Measurements from ENCODE around the gene SETD3. TPM values are rescaled to one million over a fixed set of nuclear protein-coding genes. Genes with fewer than 3 reads are reported as not detected.
A peak's percentile ranks its signal among the peaks of the same experiment; 100 is the strongest.

SETD3 gene
- total RNA-seq, 4 donors from 2014 or later = 127 to 184 (median 162) TPM

DNA sequence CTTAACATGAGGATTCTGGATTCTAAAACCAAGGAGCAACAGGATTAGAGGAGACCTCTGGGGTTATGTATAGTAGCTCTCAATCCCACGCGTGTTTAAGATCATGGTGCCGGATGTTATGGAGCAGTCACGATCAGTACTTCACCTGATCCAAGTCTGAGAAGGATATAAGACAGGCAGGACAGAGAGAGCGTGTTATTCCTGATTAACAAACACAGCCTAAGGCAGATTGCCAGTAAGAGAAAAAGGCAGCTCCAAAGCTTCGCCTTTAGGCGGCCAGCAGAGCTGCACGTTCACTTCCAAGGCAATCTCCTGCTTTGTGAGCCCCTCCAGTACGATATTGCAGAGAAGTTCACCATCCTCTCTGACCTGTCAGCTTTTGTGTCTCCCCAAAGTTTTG lies 5.5 kb downstream of the SETD3 start:
- peaks cover 0 to 51% (median 18%) of the 10 kb centered on the region in 3 donors for H3K4me1 ChIP-seq
- H3K4me3 ChIP-seq = no peak overlapping the region
- no peaks in the 10 kb centered on the region for H3K9me3 ChIP-seq
- TF ChIP-seq POLR2A (IDR thresholded peaks at IDR 0.05) = no peak
- peak in 1 of 4 experiments; percentile 34 for TF ChIP-seq CTCF (IDR thresholded peaks at IDR 0.05)
- no peaks in the 10 kb centered on the region for H3K36me3 ChIP-seq
- H3K27me3 ChIP-seq = no peaks in the 10 kb centered on the region
- 12 to 36% methylated on average over 9 of the region's 9 CpGs for WGBS, 2 donors (ENCODE audit: low coverage in 1 of 2)
- no peak for ATAC-seq
- peak overlapping the region in 2 of 4 donors; percentile 10 to 20 for H3K27ac ChIP-seq

- 70 to 76% methylated on average over 2 to 3 of the region's 3 CpGs for WGBS, 2 donors (ENCODE audit: low coverage in 1 of 2)
- TF ChIP-seq POLR2A (IDR thresholded peaks at IDR 0.05) = no peak
- TF ChIP-seq CTCF (IDR thresholded peaks at IDR 0.05) = no peak
- TF ChIP-seq EP300 (IDR thresholded peaks at IDR 0.05) = no peak
- TF ChIP-seq POLR2AphosphoS5 (IDR thresholded peaks at IDR 0.05) = no peak
- Histone ChIP-seq H3K4me3 (no peak overlapping the region), H3K27me3 (no peaks in the 10 kb centered on the region), H3K27ac (no peak overlapping the region), H3K9me3 (no peaks in the 10 kb centered on the region), H3K36me3 (no peaks in the 10 kb centered on the region), H3K4me1 (peaks cover 0 to 53% (median 9%) of the 10 kb centered on the region in 3 donors)
- ATAC-seq = no peak
Observed at GRCh38 chr14:99473458-99473857, 7.2 kb downstream of the SETD3 start.

DNA sequence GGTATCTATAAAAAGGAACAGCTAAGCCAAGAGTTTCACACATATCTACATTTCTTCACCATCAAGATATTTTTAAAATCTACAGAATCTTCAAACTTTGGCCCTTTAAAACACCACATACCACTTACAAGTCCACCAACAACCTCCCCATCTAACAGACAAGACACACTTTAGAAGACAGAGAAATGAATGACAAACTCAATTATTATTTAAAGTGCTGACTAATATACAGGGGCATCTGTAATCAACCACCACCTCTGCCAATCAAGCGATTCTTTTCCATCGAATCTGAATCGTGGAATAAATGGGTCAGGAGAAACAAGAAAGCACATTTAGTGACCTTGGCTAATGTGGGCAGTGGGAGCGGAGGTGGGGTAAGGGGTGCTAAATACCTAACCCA lies 7.7 kb downstream of the SETD3 start:
- no peaks in the 10 kb centered on the region for H3K36me3 ChIP-seq
- no peaks in the 10 kb centered on the region for H3K27me3 ChIP-seq
- no peak overlapping the region for H3K4me3 ChIP-seq
- TF ChIP-seq CTCF (IDR thresholded peaks at IDR 0.05) (no peak), POLR2AphosphoS5 (IDR thresholded peaks at IDR 0.05) (no peak), POLR2A (IDR thresholded peaks at IDR 0.05) (no peak), EP300 (IDR thresholded peaks at IDR 0.05) (no peak)
- ATAC-seq = no peak
- no peaks in the 10 kb centered on the region for H3K9me3 ChIP-seq
- WGBS, 2 donors (ENCODE audit: low coverage in 1 of 2) = 83 to 85% methylated on average over 4 of the region's 4 CpGs
- H3K4me1 ChIP-seq = peaks cover 0 to 53% (median 4%) of the 10 kb centered on the region in 3 donors
- H3K27ac ChIP-seq = no peak overlapping the region

DNA sequence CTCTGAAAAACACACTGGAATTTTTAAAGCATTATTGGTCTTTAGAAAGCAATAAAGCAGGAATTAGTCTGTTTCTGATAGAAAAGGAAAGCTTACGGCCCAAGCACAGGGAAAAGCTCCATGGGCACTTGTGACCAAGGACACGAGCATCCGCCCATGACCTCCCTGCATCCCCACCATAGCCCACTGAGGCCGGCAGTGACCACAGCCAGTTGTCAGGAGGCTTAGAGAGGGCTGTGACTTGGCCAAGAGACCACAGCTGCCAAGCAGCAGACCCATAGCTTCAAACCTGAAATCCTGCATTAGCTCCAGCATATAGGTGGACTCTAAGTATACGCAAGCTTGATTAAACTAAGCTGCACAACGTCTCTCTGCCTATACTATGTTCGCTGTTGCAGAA lies 8.9 kb downstream of the SETD3 start:
- no peaks in the 10 kb centered on the region for H3K36me3 ChIP-seq
- TF ChIP-seq POLR2A (IDR thresholded peaks at IDR 0.05) (no peak), CTCF (IDR thresholded peaks at IDR 0.05) (no peak), POLR2AphosphoS5 (IDR thresholded peaks at IDR 0.05) (no peak), EP300 (IDR thresholded peaks at IDR 0.05) (no peak)
- WGBS, 2 donors (ENCODE audit: low coverage in 1 of 2) = 81 to 86% methylated on average over 2 to 4 of the region's 7 CpGs
- H3K9me3 ChIP-seq = no peaks in the 10 kb centered on the region
- H3K4me1 ChIP-seq = peaks cover 0 to 61% (median 9%) of the 10 kb centered on the region in 3 donors
- no peak for ATAC-seq
- H3K27me3 ChIP-seq = no peaks in the 10 kb centered on the region
- no peak overlapping the region for H3K27ac ChIP-seq
- H3K4me3 ChIP-seq = no peak overlapping the region

DNA sequence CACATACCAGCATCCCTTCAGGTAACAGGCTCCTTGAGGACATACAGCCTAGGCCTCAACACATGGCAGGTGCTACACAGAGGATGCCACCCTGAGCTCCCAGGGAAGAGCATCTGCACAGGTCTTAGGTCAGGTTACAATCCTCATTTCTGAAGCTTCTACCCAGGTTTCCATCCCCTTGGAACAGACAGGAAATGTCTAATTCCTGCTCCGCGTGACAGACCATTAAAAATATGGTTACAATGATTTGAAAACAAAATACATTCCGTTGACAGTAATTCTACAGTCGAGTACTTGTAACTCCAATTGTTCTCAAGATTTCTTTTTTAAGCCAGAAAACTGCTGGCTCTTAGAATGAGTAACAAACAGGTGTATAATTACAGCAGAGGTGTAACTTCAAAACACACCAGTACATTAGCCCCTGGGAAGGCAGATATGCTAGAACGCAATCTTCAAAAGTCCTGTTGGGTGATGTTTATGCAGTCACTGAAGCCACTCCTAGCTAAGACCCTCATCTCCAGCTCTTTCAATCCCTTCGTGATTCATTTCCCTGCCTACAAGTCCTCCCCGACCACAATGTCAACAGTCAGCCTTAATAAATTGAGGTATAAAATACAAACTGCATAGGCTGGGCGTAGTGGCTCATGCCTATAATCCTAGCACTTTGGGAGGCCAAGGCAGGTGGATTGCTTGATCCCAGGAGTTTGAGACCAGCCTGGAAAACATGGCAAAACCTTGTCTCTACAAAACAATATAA lies 11.6 kb downstream of the SETD3 start:
- 44 to 69% methylated on average over 2 to 8 of the region's 8 CpGs for whole genome bisulfite sequencing, 2 donors (ENCODE audit: low coverage in 1 of 2)
- Histone ChIP-seq H3K27me3 (no peaks in the 10 kb centered on the region), H3K9me3 (no peaks in the 10 kb centered on the region), H3K27ac (no peak overlapping the region), H3K36me3 (peaks cover 0 to 17% of the 10 kb centered on the region in 2 donors), H3K4me1 (peaks cover 0 to 40% (median 5%) of the 10 kb centered on the region in 3 donors), H3K4me3 (no peak overlapping the region)
- ATAC-seq = no peak
- TF ChIP-seq CTCF (IDR thresholded peaks at IDR 0.05) (no peak), POLR2A (IDR thresholded peaks at IDR 0.05) (no peak), EP300 (IDR thresholded peaks at IDR 0.05) (no peak), POLR2AphosphoS5 (IDR thresholded peaks at IDR 0.05) (no peak)

All from gastroesophageal sphincter (tissue), 4 donors.